Endothelial cell of umbilical vein (primary cell): ENCODE data around the gene FUT8. TPM values are rescaled to one million over a fixed set of nuclear protein-coding genes. Genes with fewer than 3 reads are reported as not detected.

ENCODE experiments used
- BruUV-seq: library from RNA; stranded (reverse); fragments of 400-500 nt; replicated peaks from 2 replicates; lab custom pipeline; 2021; lab: Mats Ljungman, UMichigan
- CTCF ChIA-PET: fragments of 300-600, 350-600 bp; sonication (Branson Sonifier 250); formaldehyde crosslinking; loops from one replicate; lab custom pipeline; 2021; ENCODE audit warnings: antibody characterized with exemption, inconsistent platforms; lab: Charles Lee
- POLR2A ChIA-PET: fragments of 300-600, 350-600 bp; sonication (Branson Sonifier 250); formaldehyde crosslinking; loops from one replicate; lab custom pipeline; 2021; ENCODE audit warnings: antibody characterized with exemption, inconsistent platforms; lab: Charles Lee
- DNase-seq: peaks from one replicate; pipeline ENCODE4 v3.0.0-alpha.2; 2011; ENCODE audit warnings: low read depth, low spot score
- FAIRE-seq: peaks from 2 replicates; lab custom pipeline; 2011; peaks lifted over from hg19 to GRCh38; lab: Jason Lieb, UNC
- H2AFZ ChIP-seq: 2 replicates; pipeline ENCODE4 v1.6.0; 2012; ENCODE audit warnings: low read depth, low read length, control low read depth, inconsistent platforms
- H3K27ac ChIP-seq: 2 replicates; pipeline ENCODE4 v1.5.1; 2011; ENCODE audit warnings: low read depth, mild to moderate bottlenecking, control low read depth, low read length, moderate library complexity; ENCODE audit not compliant: insufficient read depth
- H3K27me3 ChIP-seq, 2 experiments: 2 replicates each; pipeline versions ENCODE4 v1.6.0 to v1.6.1; 2011; ENCODE audit warnings: low read length in 2 of 2, mixed read lengths in 1 of 2; ENCODE audit not compliant: control insufficient read depth in 2 of 2, insufficient read depth in 2 of 2
- H3K36me3 ChIP-seq, 2 experiments: 2 replicates in 1 of 2; 3 replicates in 1 of 2; pipeline ENCODE4 v1.5.1; 2011; ENCODE audit warnings: low read length in 2 of 2, mild to moderate bottlenecking in 1 of 2, moderate library complexity in 1 of 2; ENCODE audit not compliant: control insufficient read depth in 2 of 2, insufficient read depth in 2 of 2; ENCODE audit errors: extremely low read depth in 1 of 2
- H3K4me1 ChIP-seq: 3 replicates; pipeline ENCODE4 v1.5.1; 2011; ENCODE audit warnings: mild to moderate bottlenecking, low read length; ENCODE audit not compliant: control insufficient read depth, insufficient read depth; ENCODE audit errors: extremely low read depth
- H3K4me2 ChIP-seq: 2 replicates; pipeline ENCODE4 v1.6.1; 2011; ENCODE audit warnings: low read length, control low read depth, mixed read lengths; ENCODE audit not compliant: insufficient read depth
- H3K4me3 ChIP-seq, 3 experiments: fragments of 200-600 bp in 1 of 3; sonication (generic), shearing (Covaris generic) in 1 of 3; replicated peaks in 1 of 3; 2 replicates each; pipeline ENCODE4 v1.5.1; 2011 to 2016; ENCODE audit warnings: control low read depth in 3 of 3, low read length in 3 of 3, mild to moderate bottlenecking in 2 of 3, inconsistent platforms in 1 of 3, low read depth in 1 of 3, moderate library complexity in 1 of 3; ENCODE audit not compliant: insufficient read depth in 1 of 3
- H3K79me2 ChIP-seq: 2 replicates; pipeline ENCODE4 v1.6.0; 2012; ENCODE audit warnings: low read length, inconsistent platforms; ENCODE audit not compliant: control insufficient read depth, insufficient read depth
- H3K9ac ChIP-seq: replicated peaks from 2 replicates; pipeline ENCODE3; 2011; ENCODE audit warnings: low read length, control low read depth; ENCODE audit not compliant: insufficient read depth; ENCODE audit errors: extremely low read depth
- H3K9me1 ChIP-seq: replicated peaks from 3 replicates; pipeline ENCODE4 v1.6.0; 2011; ENCODE audit warnings: mild to moderate bottlenecking, low read length; ENCODE audit not compliant: control insufficient read depth, insufficient read depth; ENCODE audit errors: extremely low read depth
- H3K9me3 ChIP-seq: replicated peaks from 2 replicates; pipeline ENCODE4 v1.5.1; 2012; ENCODE audit warnings: low read length, inconsistent platforms; ENCODE audit not compliant: control insufficient read depth, insufficient read depth
- H4K20me1 ChIP-seq: replicated peaks from 2 replicates; pipeline ENCODE3; 2011; ENCODE audit warnings: mild to moderate bottlenecking, low read length; ENCODE audit not compliant: control insufficient read depth, insufficient read depth; ENCODE audit errors: extremely low read depth
- FOS ChIP-seq: IDR thresholded peaks from 2 replicates; pipeline ENCODE4 v1.6.1; 2011; ENCODE audit warnings: mild to moderate bottlenecking, low read length, moderate library complexity, borderline replicate concordance; ENCODE audit not compliant: insufficient read depth
- GATA2 ChIP-seq: IDR thresholded peaks from 2 replicates; pipeline ENCODE4 v1.7.0; 2011; ENCODE audit warnings: low read depth, mild to moderate bottlenecking, moderate library complexity, mixed read lengths, low read length; ENCODE audit not compliant: insufficient read length, insufficient read depth
- POLR2A ChIP-seq: IDR thresholded peaks from 2 replicates; pipeline ENCODE4 v1.6.1; 2012; ENCODE audit warnings: low read depth, mild to moderate bottlenecking, control low read depth, low read length
- dilution Hi-C: fragments of 300-500 bp; cut with MboI; formaldehyde crosslinking; loops from one replicate; pipeline ENCODE4 v1.15.0; 2019; ENCODE audit warnings: low sequenced_read_pairs; ENCODE audit not compliant: extremely low pct_ligation_motif_present
- intact Hi-C: fragments of 100-400 bp; cut with micrococcal nuclease; formaldehyde crosslinking; loops from one replicate; pipeline ENCODE4 v1.10.0; 2022
- polyA plus RNA-seq, 4 experiments: library from polyadenylated mRNA; depleted of rRNA in 3 of 4; stranded (reverse) in 3 of 4; unstranded in 1 of 4; fragments of >200 nt; gene quantifications; 2 replicates each; pipeline versions ENCODE4 v1.2.1 to v1.2.3, GENCODE V29; 2011 to 2012; ENCODE audit warnings: missing spikeins in 1 of 4
- total RNA-seq: library from RNA; stranded (reverse); gene quantifications from 2 replicates; pipeline ENCODE4 v1.2.3, GENCODE V29; 2021

The FUT8 gene
- total and polyA plus RNA-seq, 2 donors (not counting 3 experiments of a cell fraction or from before 2014, with no cell fraction given): 16.7 to 38.8 TPM

GRCh38 chr14:65432361-65432948 lies 19.9 kb downstream of the FUT8 start:
- H3K4me1 ChIP-seq: no peaks in the 10 kb centered on the region
- DNase-seq (no peak), FAIRE-seq (no peak)
- H3K4me3 ChIP-seq: no peak overlapping the region
- H3K36me3 ChIP-seq: no peaks in the 10 kb centered on the region
- POLR2A ChIA-PET: no interaction called here
- dilution Hi-C loops (no loop called here), intact Hi-C loops (no loop called here)
- H3K9me1 ChIP-seq: no peaks in the 10 kb centered on the region
- no peaks in the 10 kb centered on the region for H4K20me1 ChIP-seq
- TF ChIP-seq GATA2: no peak
- no peak for TF ChIP-seq POLR2A
- H3K27me3 ChIP-seq: no peaks in the 10 kb centered on the region
- peaks cover 34% of the 10 kb centered on the region for H3K79me2 ChIP-seq
- no TSS peak for BruUV-seq
- H3K9me3 ChIP-seq: no peaks in the 10 kb centered on the region
- CTCF ChIA-PET: interaction anchor here (1.1 to 3.4 kb wide), 4 partner anchors 11 to 33 kb away, joined by 3 to 10 read pairs (median 4); no protein-coding TSS in a partner anchor
- no peak overlapping the region for H3K27ac ChIP-seq
- no peak overlapping the region for H3K9ac ChIP-seq
- H2AFZ ChIP-seq: no peak overlapping the region
- H3K4me2 ChIP-seq: no peak overlapping the region

GRCh38 chr14:65433157-65433556 lies 20.6 kb downstream of the FUT8 start:
- Histone ChIP-seq H3K4me2 (no peak overlapping the region), H2AFZ (no peak overlapping the region), H3K9me3 (no peaks in the 10 kb centered on the region), H3K27ac (no peak overlapping the region), H3K4me1 (no peaks in the 10 kb centered on the region), H3K4me3 (no peak overlapping the region), H3K9ac (no peak overlapping the region), H3K79me2 (peaks cover 30% of the 10 kb centered on the region), H3K36me3 (no peaks in the 10 kb centered on the region), H3K9me1 (no peaks in the 10 kb centered on the region), H4K20me1 (no peaks in the 10 kb centered on the region), H3K27me3 (no peaks in the 10 kb centered on the region)
- CTCF ChIA-PET: interaction anchor here (1.0 to 3.4 kb wide), 5 partner anchors 11 to 391 kb away, joined by 3 to 10 read pairs (median 4); no protein-coding TSS in a partner anchor
- dilution Hi-C loops: no loop called here
- no TSS peak for BruUV-seq
- no peak for TF ChIP-seq GATA2
- peak; percentile 20 for TF ChIP-seq FOS
- intact Hi-C loops: no loop called here
- no peak for FAIRE-seq
- POLR2A ChIA-PET: interaction anchor here (0.7 kb wide), 1 partner anchor 21 kb away, joined by 3 read pairs; no protein-coding TSS in a partner anchor
- no peak for DNase-seq
